CD14-positive monocyte (primary cell): ENCODE data around the gene KIF17. TPM values are rescaled to one million over a fixed set of nuclear protein-coding genes. Genes with fewer than 3 reads are reported as not detected.

Source experiments
- DNase-seq, 3 donors: peaks; one replicate each; pipeline ENCODE4 v3.0.0-alpha.2; 2011 to 2022
- H2AFZ ChIP-seq: 2 replicates; pipeline ENCODE4 v1.6.0; 2012; ENCODE audit warnings: mild to moderate bottlenecking, low read depth, low read length, inconsistent platforms; ENCODE audit not compliant: insufficient read depth, poor library complexity, severe bottlenecking
- H3K27ac ChIP-seq, 2 donors: 1 replicate in 1 of 2; 2 replicates in 1 of 2; pipeline ENCODE4 v1.5.1; 2012 to 2013; ENCODE audit warnings: low read length in 2 of 2, control low read depth in 1 of 2, inconsistent platforms in 1 of 2, low read depth in 1 of 2, mild to moderate bottlenecking in 1 of 2
- H3K27me3 ChIP-seq, 2 donors: one replicate each; pipeline versions ENCODE4 v1.6.0 to v1.6.1; 2011 to 2013; ENCODE audit warnings: low read length in 2 of 2; ENCODE audit not compliant: control insufficient read depth in 2 of 2, insufficient read depth in 2 of 2
- H3K36me3 ChIP-seq, 2 donors: replicated peaks in 1 of 2; 1 replicate in 1 of 2; 2 replicates in 1 of 2; pipeline versions ENCODE4 v1.5.1 to v1.6.1; 2012 to 2013; ENCODE audit warnings: low read length in 2 of 2, control low read depth in 1 of 2, inconsistent platforms in 1 of 2, mild to moderate bottlenecking in 1 of 2; ENCODE audit not compliant: insufficient read depth in 2 of 2, control insufficient read depth in 1 of 2
- H3K4me1 ChIP-seq, 2 donors: 1 replicate in 1 of 2; 2 replicates in 1 of 2; pipeline versions ENCODE4 v1.5.1 to v1.6.1; 2012 to 2013; ENCODE audit warnings: low read length in 2 of 2, control low read depth in 1 of 2, inconsistent platforms in 1 of 2, mild to moderate bottlenecking in 1 of 2, moderate library complexity in 1 of 2; ENCODE audit not compliant: insufficient read depth in 2 of 2, control insufficient read depth in 1 of 2
- H3K4me2 ChIP-seq: replicated peaks from 2 replicates; pipeline ENCODE3; 2012; ENCODE audit warnings: low read length, moderate library complexity, mild to moderate bottlenecking; ENCODE audit not compliant: poor library complexity, severe bottlenecking; ENCODE audit errors: extremely low read depth
- H3K4me3 ChIP-seq, 3 experiments: fragments of 200-600 bp in 1 of 3; sonication (generic) in 1 of 3; replicated peaks in 1 of 3; 1 replicate in 2 of 3; 2 replicates in 1 of 3; pipeline ENCODE4 v1.5.1; 2011 to 2013; ENCODE audit warnings: low read length in 3 of 3, mild to moderate bottlenecking in 3 of 3, control low read depth in 2 of 3, low read depth in 2 of 3, inconsistent platforms in 1 of 3, moderate library complexity in 1 of 3
- H3K79me2 ChIP-seq: 2 replicates; pipeline ENCODE4 v1.6.0; 2012; ENCODE audit warnings: mild to moderate bottlenecking, control low read depth, inconsistent platforms, low read length, moderate library complexity; ENCODE audit not compliant: insufficient read depth
- H3K9ac ChIP-seq: 2 replicates; pipeline ENCODE4 v1.6.0; 2017; ENCODE audit warnings: low read length, mild to moderate bottlenecking; ENCODE audit not compliant: insufficient read depth, poor library complexity, severe bottlenecking
- H3K9me3 ChIP-seq, 2 donors: replicated peaks in 1 of 2; 1 replicate in 1 of 2; 2 replicates in 1 of 2; pipeline versions ENCODE4 v1.5.1 to v1.6.1; 2012 to 2013; ENCODE audit warnings: low read length in 2 of 2, control low read depth in 1 of 2; ENCODE audit not compliant: control insufficient read depth in 1 of 2, insufficient read depth in 1 of 2
- H4K20me1 ChIP-seq: 2 replicates; pipeline ENCODE4 v1.6.0; 2012; ENCODE audit warnings: mild to moderate bottlenecking, low read length, control low read depth, moderate library complexity; ENCODE audit not compliant: insufficient read depth
- H3K27ac Mint-ChIP-seq, 7 donors: one replicate each; pipeline ENCODE4 v1.8.0; 2020; ENCODE audit warnings: mild to moderate bottlenecking in 7 of 7, mixed read lengths in 7 of 7, moderate library complexity in 6 of 7, inconsistent platforms in 2 of 7
- H3K27me3 Mint-ChIP-seq, 3 donors: one replicate each; pipeline ENCODE4 v1.8.0; 2021 to 2022; ENCODE audit warnings: low read depth in 3 of 3, mild to moderate bottlenecking in 3 of 3, mixed read lengths in 3 of 3, moderate library complexity in 3 of 3, inconsistent platforms in 1 of 3
- H3K36me3 Mint-ChIP-seq, 2 donors: one replicate each; pipeline ENCODE4 v1.8.0; 2020; ENCODE audit warnings: mixed read lengths in 2 of 2, inconsistent platforms in 1 of 2, mild to moderate bottlenecking in 1 of 2
- H3K4me1 Mint-ChIP-seq: one replicate; pipeline ENCODE4 v1.8.0; 2020; ENCODE audit warnings: mild to moderate bottlenecking, mixed read lengths
- H3K4me3 Mint-ChIP-seq, 2 donors: one replicate each; pipeline ENCODE4 v1.8.0; 2020; ENCODE audit warnings: mild to moderate bottlenecking in 2 of 2, mixed read lengths in 2 of 2, moderate library complexity in 1 of 2
- H3K9me3 Mint-ChIP-seq, 7 donors: one replicate each; pipeline ENCODE4 v1.8.0; 2020 to 2022; ENCODE audit warnings: mixed read lengths in 7 of 7, mild to moderate bottlenecking in 6 of 7, moderate library complexity in 6 of 7, inconsistent platforms in 2 of 7
- CTCF ChIP-seq: fragments of 200-600 bp; IDR thresholded peaks from one replicate; pipeline ENCODE4 v1.8.0; 2022; ENCODE audit warnings: antibody characterized with exemption, mild to moderate bottlenecking
- WGBS: methylation state at CpG from one replicate; pipeline ENCODE4 v1.1.5; 2013; ENCODE audit warnings: missing lambda C conversion rate; ENCODE audit not compliant: insufficient coverage; 5-methylcytosine and 5-hydroxymethylcytosine counted together
- intact Hi-C, 2 donors: fragments of 100-400 bp; cut with micrococcal nuclease; formaldehyde crosslinking; loops; one replicate each; pipeline versions ENCODE4 v1.15.0 to v1.15.1; 2023
- polyA plus RNA-seq, 3 donors: library from polyadenylated mRNA; depleted of rRNA in 1 of 3; unstranded in 2 of 3; stranded (reverse) in 1 of 3; fragments of 300-500 nt in 2 of 3; fragments of >200 nt in 1 of 3; fragmentation: Illumina TruSeq in 2 of 3; gene quantifications; 1 replicate in 2 of 3; 2 replicates in 1 of 3; pipeline ENCODE4 v1.2.3, GENCODE V29; 2012 to 2021

The KIF17 gene
- polyA plus RNA-seq, 3 donors = 0.16 TPM; not detected in 2

GRCh38 chr1:20733360-20733975 lies 15.7 kb upstream of the KIF17 start:
- H2AFZ ChIP-seq = no peak overlapping the region
- Mint-ChIP-seq H3K9me3 (peaks cover 0 to 18% (median 4%) of the 10 kb centered on the region in 7 donors), H3K4me3 (peak overlapping the region; percentile 82 to 96), H3K27me3 (peaks cover 45 to 56% (median 53%) of the 10 kb centered on the region in 3 donors), H3K27ac (peak overlapping the region in 5 of 7 donors; percentile 5 to 84 (median 51)), H3K4me1 (peaks cover 23% of the 10 kb centered on the region), H3K36me3 (peaks cover 23 to 32% of the 10 kb centered on the region in 2 donors)
- H4K20me1 ChIP-seq = no peaks in the 10 kb centered on the region
- peaks cover 8 to 23% of the 10 kb centered on the region in 2 donors for H3K36me3 ChIP-seq
- H3K27me3 ChIP-seq = peaks cover 26 to 49% of the 10 kb centered on the region in 2 donors
- no peak overlapping the region for H3K9ac ChIP-seq
- no peak for TF ChIP-seq CTCF
- peak overlapping the region; percentile 95 for H3K4me2 ChIP-seq
- peak overlapping the region in 1 of 2 donors; percentile 4 for H3K27ac ChIP-seq
- no peak for DNase-seq
- WGBS = 7% methylated on average over 2 of the region's 7 CpGs
- H3K4me1 ChIP-seq = peaks cover 19 to 25% of the 10 kb centered on the region in 2 donors
- H3K4me3 ChIP-seq = peak overlapping the region in 1 of 3 experiments; percentile 77
- intact Hi-C loops = loop anchor here in 1 of 2 donors (5.0 to 10.0 kb wide), 3 partner anchors 36 to 159 kb away; partner anchors contain the start of gene HP1BP3
- H3K79me2 ChIP-seq = no peaks in the 10 kb centered on the region
- peaks cover 0 to 11% of the 10 kb centered on the region in 2 donors for H3K9me3 ChIP-seq

GRCh38 chr1:20732588-20733359 lies 15.0 kb upstream of the KIF17 start, which contains the start of gene SH2D5:
TSS of gene SH2D5 (minus strand) at chr1:20732703. CDS start at chr1:20728044, 4,659 bp downstream.
- peak within 1 kb of the TSS; percentile 63 for H2AFZ ChIP-seq

More at GRCh38 chr1:20732588-20733359, 15.0 kb upstream of the KIF17 start, which contains the start of gene SH2D5:
- Mint-ChIP-seq H3K4me3 (peak within 1 kb of the TSS; percentile 82 to 96), H3K27me3 (peaks cover 48 to 61% (median 57%) of the 10 kb centered on the region in 3 donors), H3K27ac (peak within 1 kb of the TSS; percentile 33 to 89 (median 76)), H3K9me3 (peaks cover 0 to 18% (median 5%) of the 10 kb centered on the region in 7 donors), H3K4me1 (peaks cover 23% of the 10 kb centered on the region), H3K36me3 (peaks cover 17 to 25% of the 10 kb centered on the region in 2 donors)
- Histone ChIP-seq H4K20me1 (no peaks in the 10 kb centered on the region), H3K79me2 (no peaks in the 10 kb centered on the region), H3K9ac (peak within 1 kb of the TSS; percentile 48), H3K4me3 (peak within 1 kb of the TSS; percentile 40 to 77 (median 52)), H3K27ac (peak within 1 kb of the TSS in 1 of 2 donors; percentile 4), H3K9me3 (peaks cover 0 to 11% of the 10 kb centered on the region in 2 donors), H3K4me2 (peak within 1 kb of the TSS; percentile 95), H3K36me3 (peaks cover 1 to 16% of the 10 kb centered on the region in 2 donors), H3K4me1 (peaks cover 19 to 25% of the 10 kb centered on the region in 2 donors), H3K27me3 (peaks cover 26 to 55% of the 10 kb centered on the region in 2 donors)
- 1% methylated on average over 24 of the region's 38 CpGs for WGBS
- DNase-seq = peak; percentile 91 to 97 (median 92)
- intact Hi-C loops = loop anchor here in 1 of 2 donors (5.0 to 10.0 kb wide), 3 partner anchors 35 to 158 kb away; partner anchors contain the start of gene HP1BP3
- TF ChIP-seq CTCF = peak; percentile 33
